HG03575 (cell line): ENCODE results near the gene MRPS18B.
"Not testable (repeated sequence)": the region's sequence is repeated elsewhere in the genome, so short reads cannot be mapped to it uniquely, and the experiment has no call there.

ENCODE experiments used
- ATAC-seq: cut with Tn5 transposase; IDR thresholded peaks from one replicate; pipeline ENCODE4 v1.9.1; 2021; ENCODE audit not compliant: unreplicated experiment, insufficient number of reproducible peaks, low FRiP score; ENCODE audit errors: extremely low read depth

Gene MRPS18B

GRCh38 chr6:30617565-30618269 is at the start of gene MRPS18B:
Gene MRPS18B (plus strand): TSS chr6:30617840. CDS start chr6:30617866, 26 bp downstream.
- peak; percentile 53 for ATAC-seq

DNA sequence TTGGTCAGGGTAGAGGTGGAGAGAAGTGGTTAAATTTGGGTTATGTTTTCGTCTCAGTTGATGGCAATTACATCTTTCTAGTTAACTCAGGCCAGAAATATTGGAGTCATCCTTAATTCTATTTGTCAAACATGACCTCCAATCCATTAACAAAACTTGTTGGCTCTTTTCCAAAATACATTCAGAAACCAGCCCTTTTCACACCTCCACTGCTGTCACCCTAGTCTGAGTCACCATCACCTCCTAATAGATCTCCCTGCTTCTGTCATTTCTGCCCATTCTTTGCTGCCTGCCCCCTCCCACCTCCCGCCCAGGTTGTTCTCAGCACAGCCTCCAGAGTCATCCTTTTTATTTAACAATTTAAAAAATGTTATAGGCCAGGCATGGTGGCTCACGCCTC is 49.4 kb upstream of the MRPS18B start:
- ATAC-seq, result no peak

GRCh38 chr6:30570263-30570662 is 47.4 kb upstream of the MRPS18B start:
- ATAC-seq, result no peak

DNA sequence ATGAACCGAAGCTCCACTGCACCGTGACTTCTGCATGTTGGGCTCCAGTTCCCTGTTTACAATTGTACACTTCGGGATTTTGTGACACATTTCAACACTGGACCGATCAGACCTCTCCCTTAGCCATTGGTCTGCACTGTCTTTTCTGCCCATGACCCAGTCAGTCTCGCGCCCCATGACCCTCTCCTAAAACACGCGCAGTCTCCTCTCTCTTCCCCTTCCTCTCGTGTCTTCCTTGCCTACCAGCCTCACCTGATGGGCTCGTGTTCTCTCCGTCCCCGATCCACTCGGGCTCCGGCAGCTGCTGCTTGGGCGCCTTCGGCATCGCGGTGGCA is 46.9 kb upstream of the MRPS18B start:
- ATAC-seq, result no peak

DNA sequence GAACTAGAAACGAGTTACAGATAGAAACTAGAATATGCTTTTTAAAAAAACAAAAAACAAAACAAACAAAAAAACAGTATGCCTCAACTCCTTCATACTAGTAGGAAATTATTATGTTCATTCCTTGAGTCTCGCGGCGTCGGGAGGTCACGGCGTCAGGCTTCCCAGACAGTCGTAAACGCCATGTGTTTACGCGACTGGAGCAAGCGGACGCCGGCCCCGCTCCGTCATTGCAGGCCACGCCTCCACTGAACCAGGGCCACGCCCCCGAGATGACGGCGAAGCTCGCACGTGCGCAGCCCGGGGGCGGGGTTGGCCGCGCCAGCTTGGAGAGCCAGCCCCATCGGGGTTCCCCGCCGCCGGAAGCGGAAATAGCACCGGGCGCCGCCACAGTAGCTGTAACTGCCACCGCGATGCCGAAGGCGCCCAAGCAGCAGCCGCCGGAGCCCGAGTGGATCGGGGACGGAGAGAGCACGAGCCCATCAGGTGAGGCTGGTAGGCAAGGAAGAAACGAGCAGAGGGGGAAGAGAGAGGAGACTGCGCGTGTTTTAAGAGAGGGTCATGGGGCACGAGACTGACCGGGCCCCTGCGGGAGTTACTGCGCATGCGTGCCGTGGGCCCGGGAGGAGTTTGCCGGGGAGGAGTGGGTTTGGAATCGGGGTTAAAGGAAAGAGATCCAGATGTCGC is 46.4 kb upstream of the MRPS18B start, which contains the start of gene ABCF1:
Gene ABCF1, plus strand, starts transcription at position 368 of the 687 bp plus-strand sequence. Its CDS starts 46 bp downstream, at position 414.
- peak; percentile 53 for ATAC-seq

GRCh38 chr6:30571762-30572082 is 45.9 kb upstream of the MRPS18B start:
- ATAC-seq, result no peak

DNA sequence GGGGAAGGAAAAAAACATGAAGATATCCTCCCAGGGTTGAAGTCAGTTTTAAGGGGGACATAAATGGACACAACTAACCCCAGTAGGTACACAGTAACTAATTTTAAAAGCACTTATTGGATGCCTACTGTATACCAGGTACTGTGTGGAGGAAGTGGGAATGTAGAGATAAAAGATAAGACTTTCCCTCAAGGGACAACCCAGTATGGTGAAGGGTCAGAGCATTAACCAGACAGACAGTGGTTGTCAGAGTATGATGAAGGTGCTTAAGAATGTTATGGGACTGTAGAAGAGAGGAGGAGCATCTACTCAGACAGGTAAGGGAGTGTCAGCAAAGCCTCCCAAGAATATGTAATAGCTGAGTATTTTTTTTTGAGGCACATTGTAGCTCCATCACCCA is 45.5 kb upstream of the MRPS18B start:
- ATAC-seq, result no peak

DNA sequence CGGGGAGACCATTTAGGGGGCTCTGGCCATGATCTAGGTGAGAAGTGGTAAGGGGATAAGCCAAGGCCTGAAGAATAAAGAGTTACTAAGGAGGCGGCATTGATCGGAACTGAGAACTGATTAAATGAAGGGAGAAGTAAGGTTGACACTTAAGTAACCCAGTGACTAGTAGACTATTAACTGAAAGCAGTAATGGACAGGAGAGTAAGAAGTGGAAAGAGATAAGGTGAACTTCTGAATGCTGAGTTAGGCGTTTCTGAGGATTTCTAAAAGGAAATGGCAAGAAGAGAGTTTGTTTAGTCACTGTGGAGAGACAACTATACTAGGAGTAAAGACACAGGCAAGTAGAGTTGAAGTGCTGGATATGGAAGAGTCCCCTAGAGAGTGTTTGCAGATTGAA is 44.5 kb upstream of the MRPS18B start:
- no peak for ATAC-seq

GRCh38 chr6:30578051-30578450 is 39.6 kb upstream of the MRPS18B start:
- ATAC-seq, result no peak

DNA sequence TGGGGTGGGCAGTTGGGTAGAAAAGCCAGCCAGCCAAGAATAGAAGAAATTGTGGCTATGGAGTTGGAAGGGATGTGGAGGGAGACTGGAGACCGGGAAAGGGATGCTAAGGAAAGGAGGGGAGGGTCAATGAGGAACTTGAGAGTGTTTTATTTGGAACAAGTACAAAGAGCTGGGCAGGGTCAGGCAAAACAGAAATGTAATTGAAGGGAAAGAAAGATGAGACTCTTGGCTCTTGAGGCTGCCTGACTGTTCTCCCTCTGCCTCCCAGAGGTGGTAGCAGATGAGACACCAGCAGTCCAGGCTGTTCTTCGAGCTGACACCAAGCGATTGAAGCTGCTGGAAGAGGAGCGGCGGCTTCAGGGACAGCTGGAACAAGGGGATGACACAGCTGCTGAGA is 33.7 kb upstream of the MRPS18B start:
- ATAC-seq, result no peak

DNA sequence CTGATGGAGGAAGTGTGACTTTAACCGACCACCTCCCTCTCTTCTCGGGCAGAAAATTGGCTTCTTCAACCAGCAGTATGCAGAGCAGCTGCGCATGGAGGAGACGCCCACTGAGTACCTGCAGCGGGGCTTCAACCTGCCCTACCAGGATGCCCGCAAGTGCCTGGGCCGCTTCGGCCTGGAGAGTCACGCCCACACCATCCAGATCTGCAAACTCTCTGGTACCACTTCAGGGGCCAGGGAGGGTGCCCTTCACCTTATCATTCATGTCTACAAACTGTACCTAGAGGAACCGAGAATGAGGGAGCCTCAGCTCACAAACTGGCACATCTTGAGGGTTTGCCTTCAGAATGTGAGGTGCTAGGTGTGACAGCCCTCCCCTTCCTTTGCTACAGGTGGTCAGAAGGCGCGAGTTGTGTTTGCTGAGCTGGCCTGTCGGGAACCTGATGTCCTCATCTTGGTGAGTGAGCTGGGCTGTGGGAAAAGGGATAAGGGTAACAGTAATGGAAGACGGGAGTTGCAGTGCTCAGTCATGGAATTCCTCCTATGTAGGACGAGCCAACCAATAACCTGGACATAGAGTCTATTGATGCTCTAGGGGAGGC is 27.8 kb upstream of the MRPS18B start:
- ATAC-seq, result no peak

GRCh38 chr6:30590509-30590908 is 27.1 kb upstream of the MRPS18B start:
- no peak for ATAC-seq

- ATAC-seq, result no peak
Observed at GRCh38 chr6:30591008-30591407, 26.6 kb upstream of the MRPS18B start.

- ATAC-seq, result no peak
Observed at GRCh38 chr6:30592287-30592686, 25.4 kb upstream of the MRPS18B start.

- not testable (repeated sequence) for ATAC-seq
Observed at GRCh38 chr6:30597315-30598144, 20.1 kb upstream of the MRPS18B start.

- ATAC-seq, result no peak
Observed at GRCh38 chr6:30598912-30599624, 18.6 kb upstream of the MRPS18B start.

DNA sequence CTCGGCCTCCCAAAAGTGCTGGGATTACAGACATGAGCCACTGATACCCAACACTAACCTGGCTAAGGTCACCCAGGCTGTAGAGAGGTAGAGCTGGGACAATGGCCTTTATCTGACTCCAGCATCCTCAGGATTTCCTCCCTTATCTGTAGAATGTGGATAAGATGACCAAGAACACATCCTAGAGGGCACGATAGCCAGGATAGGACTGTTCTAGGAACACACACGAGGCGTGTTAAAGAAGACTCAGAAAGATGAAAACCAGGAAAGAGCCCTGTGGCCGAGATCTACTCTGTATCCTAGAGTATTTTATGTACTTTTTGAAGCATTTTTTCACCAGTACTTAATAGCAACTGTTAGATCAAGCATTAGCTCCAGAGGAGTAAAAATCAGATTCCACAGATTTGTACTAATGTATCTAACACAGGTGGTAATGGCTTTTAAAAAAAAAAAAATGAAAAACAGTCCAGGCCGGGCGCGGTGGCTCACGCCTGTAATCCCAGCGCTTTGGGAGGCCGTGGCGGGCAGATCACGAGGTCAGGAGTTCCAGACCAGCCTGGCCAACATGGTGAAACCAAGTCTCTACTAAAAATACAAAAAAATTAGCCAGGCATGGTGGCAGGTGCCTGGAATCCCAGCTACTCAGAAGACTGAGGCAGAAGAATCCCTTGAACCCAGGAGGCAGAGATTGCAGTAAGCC is 17.9 kb upstream of the MRPS18B start:
- ATAC-seq, result no peak

DNA sequence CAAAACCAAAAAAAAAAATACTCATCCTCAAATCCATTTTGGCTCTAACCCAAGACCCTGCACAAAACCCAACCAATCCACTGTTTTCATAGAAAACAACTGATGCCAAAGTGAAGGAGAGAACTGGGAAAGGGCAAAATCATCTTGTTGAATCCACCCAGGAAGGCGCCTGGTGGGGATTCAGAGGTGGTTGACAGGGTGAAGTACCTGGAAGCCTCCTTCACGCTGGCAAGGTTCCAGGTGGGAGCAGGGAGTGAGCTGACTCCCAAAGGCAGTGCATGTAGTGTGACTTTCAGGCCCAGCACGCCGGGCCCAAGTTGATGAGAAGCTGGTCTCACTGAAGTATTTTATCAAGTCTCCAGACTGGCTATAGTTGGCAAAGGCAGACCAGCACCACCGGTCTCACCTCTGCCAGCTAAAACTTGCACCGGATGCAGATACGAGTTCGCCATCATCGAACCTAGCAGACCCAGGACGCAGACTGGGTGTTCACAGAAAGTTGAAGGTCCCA is 17.1 kb upstream of the MRPS18B start:
- no peak for ATAC-seq
